Inferior parietal cortex (tissue), 1 donor: ENCODE results near the gene STRC.
"Not testable (repeated sequence)": the region's sequence is repeated elsewhere in the genome, so short reads cannot be mapped to it uniquely, and the experiment has no call there.

Source experiments
- DNase-seq: peaks from one replicate; pipeline ENCODE4 v3.0.0-alpha.2; 2016; ENCODE audit errors: extremely low spot score

The STRC gene

DNA sequence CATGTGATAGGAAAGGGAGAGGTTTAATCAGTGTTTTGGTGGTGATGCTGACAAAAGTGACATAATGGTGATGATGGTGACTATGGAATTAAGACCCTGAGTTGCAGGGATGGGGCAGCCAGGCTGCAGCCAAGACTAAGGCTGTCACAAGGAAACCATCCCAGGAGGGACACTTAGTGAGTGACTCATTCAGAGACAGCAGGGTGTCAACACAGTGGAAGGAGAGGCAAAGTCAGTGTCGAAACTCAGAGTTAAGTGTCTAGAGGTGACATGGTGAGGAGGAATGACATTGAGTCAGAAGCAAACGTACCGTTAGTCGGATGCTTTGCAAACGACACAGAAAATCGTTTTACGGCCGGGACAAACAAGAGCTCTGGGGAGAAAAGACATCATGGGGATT lies 54.8 kb downstream of the STRC start:
- DNase-seq, result not testable (repeated sequence)

GRCh38 chr15:43562753-43563152 lies 55.8 kb downstream of the STRC start:
- DNase-seq, result not testable (repeated sequence)

- DNase-seq, result no peak
Observed at GRCh38 chr15:43552986-43553385, 65.6 kb downstream of the STRC start.

- no peak for DNase-seq
Observed at GRCh38 chr15:43552256-43552655, 66.3 kb downstream of the STRC start.

- DNase-seq, result no peak
Observed at GRCh38 chr15:43550527-43551363, 67.9 kb downstream of the STRC start.
